OCI-LY7 (cell line): Measurements from ENCODE around the gene PDE11A.

ENCODE experiments used
- EZH2phosphoT487 ChIP-seq: fragments of 200-600 bp; sonication (generic); IDR thresholded peaks from 2 replicates; pipeline ENCODE4 v1.6.1; 2018; ENCODE audit warnings: low read depth, borderline replicate concordance, mild to moderate bottlenecking, mixed run types, antibody characterized with exemption, low read length, moderate library complexity, mixed read lengths
- TF ChIP-seq, protein P1 (sequence below): fragments of 200-600 bp; sonication (generic); conservative IDR thresholded peaks from 2 replicates; pipeline ENCODE4 v1.5.1; 2014; ENCODE audit warnings: mild to moderate bottlenecking, antibody characterized with exemption, low read length, moderate library complexity, mixed read lengths

- TF ChIP-seq, protein P1, sequence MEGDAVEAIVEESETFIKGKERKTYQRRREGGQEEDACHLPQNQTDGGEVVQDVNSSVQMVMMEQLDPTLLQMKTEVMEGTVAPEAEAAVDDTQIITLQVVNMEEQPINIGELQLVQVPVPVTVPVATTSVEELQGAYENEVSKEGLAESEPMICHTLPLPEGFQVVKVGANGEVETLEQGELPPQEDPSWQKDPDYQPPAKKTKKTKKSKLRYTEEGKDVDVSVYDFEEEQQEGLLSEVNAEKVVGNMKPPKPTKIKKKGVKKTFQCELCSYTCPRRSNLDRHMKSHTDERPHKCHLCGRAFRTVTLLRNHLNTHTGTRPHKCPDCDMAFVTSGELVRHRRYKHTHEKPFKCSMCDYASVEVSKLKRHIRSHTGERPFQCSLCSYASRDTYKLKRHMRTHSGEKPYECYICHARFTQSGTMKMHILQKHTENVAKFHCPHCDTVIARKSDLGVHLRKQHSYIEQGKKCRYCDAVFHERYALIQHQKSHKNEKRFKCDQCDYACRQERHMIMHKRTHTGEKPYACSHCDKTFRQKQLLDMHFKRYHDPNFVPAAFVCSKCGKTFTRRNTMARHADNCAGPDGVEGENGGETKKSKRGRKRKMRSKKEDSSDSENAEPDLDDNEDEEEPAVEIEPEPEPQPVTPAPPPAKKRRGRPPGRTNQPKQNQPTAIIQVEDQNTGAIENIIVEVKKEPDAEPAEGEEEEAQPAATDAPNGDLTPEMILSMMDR = no peak
- no peak for TF ChIP-seq EZH2phosphoT487
These were observed 471.7 kb downstream of the PDE11A start for GRCh38 chr2:177600917-177601316.
